HEK293 (cell line): Measurements from ENCODE around the gene RALGAPA1.

ENCODE experiments used
- ZNF121 ChIP-seq: fragments of 450-650 bp; formaldehyde crosslinking; IDR thresholded peaks from 2 replicates; pipeline ENCODE4 v1.5.1; 2016; ENCODE audit warnings: missing biosample characterization, missing genetic modification characterization
- ZNF571 ChIP-seq: fragments of 450-650 bp; formaldehyde crosslinking; IDR thresholded peaks from 2 replicates; pipeline ENCODE4 v1.5.0; 2017; ENCODE audit warnings: missing biosample characterization, missing genetic modification characterization
- TF ChIP-seq, protein P1 (sequence below): fragments of 450-650 bp; formaldehyde crosslinking; IDR thresholded peaks from 2 replicates; pipeline ENCODE4 v1.5.1; 2016; ENCODE audit warnings: missing biosample characterization, missing genetic modification characterization

DNA sequence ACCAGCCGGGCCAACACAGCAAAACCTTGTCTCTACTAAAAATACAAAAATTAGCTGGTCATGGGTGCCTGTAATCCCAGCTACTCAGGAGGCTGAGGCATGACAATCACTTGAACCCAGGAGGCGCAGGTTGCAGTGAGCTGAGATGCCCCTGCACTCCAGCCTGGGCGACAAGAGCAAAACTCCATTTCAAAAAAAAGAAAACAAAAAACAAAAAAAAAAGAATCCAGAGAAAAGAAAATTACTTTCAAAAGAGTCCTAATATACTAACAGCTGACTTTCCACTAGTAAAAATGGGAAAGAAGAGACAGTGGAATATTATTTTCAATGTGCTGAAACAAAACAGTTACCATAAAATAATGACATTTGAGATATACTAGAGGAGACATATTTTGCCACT lies 283.4 kb downstream of the RALGAPA1 start:
- TF ChIP-seq, protein P1, sequence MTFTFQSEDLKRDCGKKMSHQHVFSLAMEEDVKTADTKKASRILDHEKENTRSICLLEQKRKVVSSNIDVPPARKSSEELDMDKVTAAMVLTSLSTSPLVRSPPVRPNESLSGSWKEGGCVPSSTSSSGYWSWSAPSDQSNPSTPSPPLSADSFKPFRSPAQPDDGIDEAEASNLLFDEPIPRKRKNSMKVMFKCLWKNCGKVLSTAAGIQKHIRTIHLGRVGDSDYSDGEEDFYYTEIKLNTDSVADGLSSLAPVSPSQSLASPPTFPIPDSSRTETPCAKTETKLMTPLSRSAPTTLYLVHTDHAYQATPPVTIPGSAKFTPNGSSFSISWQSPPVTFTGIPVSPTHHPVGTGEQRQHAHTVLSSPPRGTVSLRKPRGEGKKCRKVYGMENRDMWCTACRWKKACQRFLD (tag by site-specific recombination), result no peak
- no peak for TF ChIP-seq ZNF121 (tag by site-specific recombination)
- no peak for TF ChIP-seq ZNF571 (tag by site-specific recombination)
